NOMO-1 (cell line): ENCODE data around the gene SLC7A11.

Source experiments
- DNase-seq, 2 experiments: peaks; one replicate each; lab custom pipeline; 2025; ENCODE audit not compliant: unreplicated experiment in 2 of 2; lab: John Stamatoyannopoulos, UW

The SLC7A11 gene

GRCh38 chr4:138242076-138242833 lies at the start of gene SLC7A11:
TSS of gene SLC7A11 (minus strand) at chr4:138242349. CDS start at chr4:138242069, 280 bp downstream.
- peak; percentile 96 to 99 for DNase-seq

- no peak for DNase-seq
Measured at GRCh38 chr4:138291431-138291830, 49.3 kb upstream of the SLC7A11 start.

GRCh38 chr4:138290805-138291204 lies 48.7 kb upstream of the SLC7A11 start:
- no peak for DNase-seq

DNA sequence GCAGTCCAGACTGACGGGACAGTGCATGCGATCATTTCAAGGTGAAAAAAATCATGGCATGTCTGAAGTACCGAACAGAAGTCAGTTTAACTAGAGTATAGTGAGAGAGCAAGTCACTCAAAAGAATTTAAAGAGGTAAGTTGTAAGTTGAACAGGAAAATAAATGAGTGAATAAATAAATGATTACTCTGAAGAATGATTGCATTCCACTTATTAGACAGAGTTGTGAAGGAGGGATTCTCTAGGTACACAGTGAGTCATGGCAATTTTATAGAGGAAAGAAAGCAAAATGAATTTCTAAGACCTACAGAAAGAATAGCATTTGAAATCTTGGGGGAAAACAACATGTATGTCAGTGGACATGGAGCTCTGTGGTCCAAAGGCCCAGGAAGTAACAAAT lies 37.1 kb upstream of the SLC7A11 start:
- DNase-seq: no peak

DNA sequence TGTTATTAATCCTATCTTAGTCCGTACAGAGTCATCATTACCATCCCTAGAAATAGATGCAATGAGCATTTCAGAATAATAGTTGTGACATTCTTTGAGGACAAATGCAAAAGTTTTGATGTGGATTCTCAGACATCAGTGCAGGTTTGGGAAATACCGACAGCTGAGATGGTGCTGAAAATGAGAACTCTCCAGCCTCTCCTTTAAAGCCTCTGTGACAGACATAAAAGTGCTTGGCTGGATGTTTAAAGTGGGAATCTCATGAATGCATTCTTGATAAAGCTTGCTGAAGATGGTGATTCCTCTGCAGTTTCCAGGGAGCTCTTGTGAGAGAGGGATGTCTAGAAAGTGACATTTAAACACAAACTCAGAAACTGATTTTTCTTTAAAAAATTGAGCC lies 35.0 kb upstream of the SLC7A11 start:
- no peak for DNase-seq

DNA sequence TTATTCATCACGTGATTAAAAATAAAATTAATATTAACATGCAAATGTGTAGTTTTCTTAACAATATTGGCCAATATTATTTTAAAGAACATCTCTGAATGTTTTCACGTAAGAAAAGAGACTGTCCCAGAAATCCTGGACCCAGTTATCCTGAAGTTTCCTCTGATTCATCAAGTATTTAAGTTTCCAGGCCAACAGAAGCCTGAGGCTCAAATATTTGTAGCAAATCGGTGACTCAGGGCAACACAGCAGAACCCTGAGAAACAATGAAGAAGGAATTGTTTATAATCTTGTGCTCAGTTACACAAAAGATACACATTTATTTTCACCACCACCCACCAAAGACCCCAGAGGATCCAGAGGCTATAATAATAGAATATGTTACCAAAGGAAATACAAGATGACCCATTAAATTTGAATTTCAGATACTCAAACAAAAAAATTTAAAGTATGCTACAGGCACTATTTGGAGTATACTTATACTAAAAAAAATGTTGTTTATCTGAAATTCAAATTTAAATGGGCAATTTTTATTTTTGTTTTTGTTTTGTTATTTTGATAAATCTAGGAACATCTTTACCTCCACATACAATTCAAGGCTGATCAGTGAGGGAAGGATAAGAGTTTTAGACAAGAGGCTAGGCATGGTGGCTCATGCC lies 33.9 kb upstream of the SLC7A11 start:
- no peak for DNase-seq

DNA sequence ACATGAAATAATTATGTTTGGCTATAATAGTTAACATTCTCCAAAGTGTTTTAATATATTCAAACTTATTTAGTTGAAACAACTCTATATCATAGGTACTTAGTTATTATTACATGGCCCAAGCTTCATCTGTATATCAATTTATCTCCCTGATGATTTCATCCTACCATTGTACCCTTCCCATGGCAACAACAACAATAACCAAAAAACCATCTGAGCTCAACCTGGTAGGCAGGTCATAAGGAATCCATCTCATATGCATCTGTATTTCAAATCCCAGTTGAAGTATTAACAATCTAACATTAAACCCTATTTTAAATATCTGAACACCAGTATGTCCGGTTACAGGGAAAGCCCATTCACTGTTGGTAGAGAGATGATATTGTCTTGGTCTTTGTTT lies 33.1 kb upstream of the SLC7A11 start:
- no peak for DNase-seq

DNA sequence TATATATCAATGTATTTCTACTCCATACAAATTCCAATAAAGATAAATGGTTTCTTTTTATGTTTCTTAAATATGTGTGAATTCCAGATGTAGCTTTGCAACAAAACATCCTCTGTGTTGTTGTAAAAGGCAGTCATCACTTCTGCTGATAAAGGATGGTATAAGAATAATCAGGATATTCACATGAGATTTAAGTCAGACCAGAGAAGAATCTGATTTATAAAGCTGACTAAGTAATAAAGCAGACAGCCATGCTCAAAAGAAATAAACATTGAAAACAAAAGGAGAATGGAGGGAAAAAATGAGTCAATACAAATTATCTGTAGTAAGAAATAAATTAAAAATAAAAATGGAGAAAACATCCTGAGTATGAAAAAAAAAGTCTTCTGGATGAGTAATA lies 27.0 kb upstream of the SLC7A11 start:
- no peak for DNase-seq

- DNase-seq: no peak
Measured at GRCh38 chr4:138267835-138268234, 25.7 kb upstream of the SLC7A11 start.

- DNase-seq: no peak
Measured at GRCh38 chr4:138266948-138267347, 24.8 kb upstream of the SLC7A11 start.

DNA sequence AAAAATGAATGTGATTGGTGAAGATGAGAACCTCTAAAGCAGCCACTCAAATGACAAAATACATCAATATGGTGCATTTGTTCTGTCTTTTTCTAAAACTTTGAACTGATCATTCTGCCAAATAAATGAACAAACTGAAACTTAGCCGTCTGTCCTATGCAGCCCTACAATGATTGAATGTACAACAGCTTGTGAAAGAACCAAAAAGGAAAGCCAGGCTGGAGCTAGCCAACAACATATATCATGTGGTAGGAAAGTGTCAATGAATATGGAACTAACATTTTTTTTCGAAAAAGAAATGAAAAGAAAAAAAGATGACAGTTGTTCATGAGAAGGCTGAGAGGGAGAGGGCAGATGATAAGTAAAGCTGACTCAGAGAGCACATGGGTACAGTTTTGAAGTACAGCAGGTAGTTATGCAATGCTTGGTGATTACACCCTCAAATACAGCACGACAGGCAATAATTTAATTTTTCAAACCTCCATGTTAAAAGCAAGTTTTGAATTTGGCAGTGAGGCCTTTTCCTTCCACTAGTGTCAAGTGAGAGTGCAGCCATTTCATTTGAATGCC lies 21.2 kb upstream of the SLC7A11 start:
- peak; percentile 57 to 85 for DNase-seq

- DNase-seq: no peak
Measured at GRCh38 chr4:138262469-138262868, 20.3 kb upstream of the SLC7A11 start.

GRCh38 chr4:138262030-138262429 lies 19.9 kb upstream of the SLC7A11 start:
- no peak for DNase-seq

DNA sequence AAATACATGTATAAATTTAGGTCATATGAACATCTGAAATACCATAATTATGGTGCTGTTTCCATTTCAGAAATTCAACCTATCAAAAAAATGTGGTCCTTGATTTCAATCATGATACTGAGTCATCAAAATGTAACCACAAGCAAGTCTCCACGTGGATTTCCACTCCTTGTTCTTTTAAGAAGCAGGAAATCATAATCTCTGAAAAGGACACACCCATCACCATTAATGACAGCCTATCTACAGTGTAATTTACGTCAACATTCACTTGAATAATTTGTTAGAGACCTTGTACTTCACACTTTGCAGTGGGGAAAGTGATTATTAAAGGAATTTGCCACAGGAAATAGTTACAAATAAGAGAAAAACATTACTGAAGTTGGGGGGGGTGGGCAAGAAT lies 17.7 kb upstream of the SLC7A11 start:
- no peak for DNase-seq

- no peak for DNase-seq
Measured at GRCh38 chr4:138259271-138259670, 17.1 kb upstream of the SLC7A11 start.

GRCh38 chr4:138256608-138257007 lies 14.5 kb upstream of the SLC7A11 start:
- DNase-seq: no peak

- DNase-seq: no peak
Measured at GRCh38 chr4:138255917-138256597, 13.9 kb upstream of the SLC7A11 start.

DNA sequence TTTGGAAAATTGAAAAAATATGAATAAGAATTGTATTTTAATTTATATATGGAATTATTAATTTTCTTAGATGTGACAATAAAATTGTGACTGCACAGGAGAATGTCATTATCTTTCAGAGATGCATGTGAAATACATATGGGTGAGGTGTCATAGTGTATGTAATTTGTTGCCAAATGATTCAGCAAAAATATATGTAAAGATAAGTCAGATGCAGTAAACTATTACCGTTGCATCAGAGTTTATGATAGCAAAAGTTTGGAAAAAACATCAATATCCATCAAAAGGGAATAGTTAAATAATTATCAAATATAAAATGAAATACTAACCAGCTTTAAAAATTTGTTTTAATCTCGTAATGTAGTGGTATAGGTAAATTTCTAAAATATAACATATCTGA lies 10.4 kb upstream of the SLC7A11 start:
- no peak for DNase-seq

DNA sequence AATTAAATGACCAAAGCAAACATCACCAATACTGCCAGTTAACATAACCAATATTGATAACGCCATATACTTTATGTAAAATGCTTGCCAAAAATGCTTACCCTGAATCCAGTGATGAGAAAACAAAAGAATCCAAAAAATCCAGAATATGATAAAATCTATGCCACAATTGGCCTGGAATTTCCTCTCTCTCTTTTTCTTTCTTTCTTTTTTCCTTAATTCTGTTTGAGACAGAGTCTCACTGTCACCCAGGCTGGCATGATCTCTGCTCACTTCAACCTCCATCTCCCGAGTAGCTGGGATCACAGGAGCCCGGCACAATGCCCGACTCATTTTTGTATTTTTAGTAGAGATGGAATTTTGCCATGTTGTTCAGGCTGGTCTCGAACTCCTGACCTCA lies 9.8 kb upstream of the SLC7A11 start:
- no peak for DNase-seq

DNA sequence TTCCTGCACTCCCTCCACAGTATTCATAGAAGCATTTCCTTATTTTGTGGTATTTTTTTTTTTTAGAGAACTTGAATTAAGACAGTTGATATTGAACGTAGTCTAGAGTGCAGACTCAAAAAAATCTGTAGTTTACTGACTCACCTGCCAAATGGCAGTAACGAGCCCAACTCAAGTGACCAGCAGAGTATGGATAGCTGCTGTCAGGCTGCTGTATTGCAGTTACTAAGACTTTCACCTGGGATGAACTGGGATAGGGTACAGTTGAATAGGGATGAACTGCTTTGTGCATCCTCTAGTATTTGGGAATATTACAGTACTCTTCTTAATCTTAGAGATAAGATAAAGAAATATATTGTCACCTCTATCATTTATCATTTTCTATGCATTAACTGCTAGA lies 7.0 kb upstream of the SLC7A11 start:
- DNase-seq: peak in 1 of 2 experiments; percentile 10

- no peak for DNase-seq
Measured at GRCh38 chr4:138248058-138248457, 5.9 kb upstream of the SLC7A11 start.
